Kidney epithelial cell (primary cell): ENCODE data around the gene EIF4EBP2. TPM values are rescaled to one million over a fixed set of nuclear protein-coding genes. Genes with fewer than 3 reads are reported as not detected.

Experiments used
- DNase-seq: peaks from one replicate; pipeline ENCODE4 v3.0.0-alpha.2; 2010; ENCODE audit warnings: low read depth
- H3K27me3 ChIP-seq: 2 replicates; pipeline ENCODE4 v1.6.0; 2011; ENCODE audit warnings: low read length; ENCODE audit not compliant: control insufficient read depth, insufficient read depth
- H3K36me3 ChIP-seq: 2 replicates; pipeline ENCODE4 v1.5.1; 2011; ENCODE audit warnings: low read length; ENCODE audit not compliant: control insufficient read depth, insufficient read depth
- H3K4me3 ChIP-seq: 2 replicates; pipeline ENCODE4 v1.5.1; 2011; ENCODE audit warnings: low read depth, mild to moderate bottlenecking, control low read depth, low read length
- total RNA-seq: library from RNA; depleted of rRNA; stranded (reverse); fragments of >200 nt; gene quantifications from 2 replicates; pipeline ENCODE4 v1.2.3, GENCODE V29; 2015
- TF ChIP-seq, protein P1 (sequence below): IDR thresholded peaks from 2 replicates; pipeline ENCODE4 v1.5.1; 2011; ENCODE audit warnings: mild to moderate bottlenecking, moderate library complexity, low read length, control low read depth, inconsistent platforms; ENCODE audit not compliant: insufficient read depth, poor library complexity, severe bottlenecking

The EIF4EBP2 gene
- total RNA-seq, 1 donor from 2014 or later = 34.3 TPM

DNA sequence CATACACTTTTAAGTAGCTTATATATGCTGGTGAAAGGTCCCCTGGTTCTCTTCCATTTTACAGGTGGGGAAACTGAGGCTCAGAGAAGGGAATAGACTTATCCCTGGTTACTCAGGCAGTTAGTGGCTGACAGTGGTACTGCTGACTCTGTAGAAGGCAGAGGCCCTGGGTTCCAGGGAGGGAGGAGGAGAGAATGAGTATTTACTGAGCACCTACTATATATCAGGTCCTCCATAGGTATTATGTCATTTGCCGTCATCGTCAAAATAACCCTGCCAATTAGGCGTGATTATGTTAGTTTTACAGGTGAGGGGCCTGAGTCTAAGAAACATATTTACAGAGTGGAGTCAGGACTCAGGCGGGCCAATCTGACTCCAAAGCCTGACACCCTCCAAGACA lies 61.3 kb downstream of the EIF4EBP2 start:
- no peak for DNase-seq
- TF ChIP-seq, protein P1, sequence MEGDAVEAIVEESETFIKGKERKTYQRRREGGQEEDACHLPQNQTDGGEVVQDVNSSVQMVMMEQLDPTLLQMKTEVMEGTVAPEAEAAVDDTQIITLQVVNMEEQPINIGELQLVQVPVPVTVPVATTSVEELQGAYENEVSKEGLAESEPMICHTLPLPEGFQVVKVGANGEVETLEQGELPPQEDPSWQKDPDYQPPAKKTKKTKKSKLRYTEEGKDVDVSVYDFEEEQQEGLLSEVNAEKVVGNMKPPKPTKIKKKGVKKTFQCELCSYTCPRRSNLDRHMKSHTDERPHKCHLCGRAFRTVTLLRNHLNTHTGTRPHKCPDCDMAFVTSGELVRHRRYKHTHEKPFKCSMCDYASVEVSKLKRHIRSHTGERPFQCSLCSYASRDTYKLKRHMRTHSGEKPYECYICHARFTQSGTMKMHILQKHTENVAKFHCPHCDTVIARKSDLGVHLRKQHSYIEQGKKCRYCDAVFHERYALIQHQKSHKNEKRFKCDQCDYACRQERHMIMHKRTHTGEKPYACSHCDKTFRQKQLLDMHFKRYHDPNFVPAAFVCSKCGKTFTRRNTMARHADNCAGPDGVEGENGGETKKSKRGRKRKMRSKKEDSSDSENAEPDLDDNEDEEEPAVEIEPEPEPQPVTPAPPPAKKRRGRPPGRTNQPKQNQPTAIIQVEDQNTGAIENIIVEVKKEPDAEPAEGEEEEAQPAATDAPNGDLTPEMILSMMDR = no peak
- no peak overlapping the region for H3K4me3 ChIP-seq
- peaks cover 2% of the 10 kb centered on the region for H3K27me3 ChIP-seq
- H3K36me3 ChIP-seq = no peaks in the 10 kb centered on the region

DNA sequence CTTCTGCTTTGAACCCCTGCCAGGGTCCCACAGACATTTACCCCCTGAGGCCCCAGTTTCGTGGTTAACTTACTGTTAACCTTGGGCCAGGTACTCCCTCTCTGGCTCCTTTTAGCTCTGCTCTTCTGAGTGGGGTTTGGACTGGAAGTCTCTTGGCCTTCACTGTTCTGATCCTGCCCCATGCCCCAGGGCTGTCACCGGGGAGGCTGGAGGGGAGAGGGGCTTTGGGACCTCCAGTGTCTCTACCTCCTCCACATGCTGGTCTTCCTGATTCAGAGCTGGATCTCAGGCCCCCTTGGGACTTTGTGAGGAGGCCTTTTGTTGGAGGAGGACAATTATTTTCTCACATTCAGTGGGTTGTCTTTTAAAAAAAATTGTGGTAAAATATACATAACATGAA lies 61.9 kb downstream of the EIF4EBP2 start:
- no peak for DNase-seq
- H3K4me3 ChIP-seq = no peak overlapping the region
- TF ChIP-seq, protein P1 = no peak
- peaks cover 2% of the 10 kb centered on the region for H3K27me3 ChIP-seq
- H3K36me3 ChIP-seq = no peaks in the 10 kb centered on the region

DNA sequence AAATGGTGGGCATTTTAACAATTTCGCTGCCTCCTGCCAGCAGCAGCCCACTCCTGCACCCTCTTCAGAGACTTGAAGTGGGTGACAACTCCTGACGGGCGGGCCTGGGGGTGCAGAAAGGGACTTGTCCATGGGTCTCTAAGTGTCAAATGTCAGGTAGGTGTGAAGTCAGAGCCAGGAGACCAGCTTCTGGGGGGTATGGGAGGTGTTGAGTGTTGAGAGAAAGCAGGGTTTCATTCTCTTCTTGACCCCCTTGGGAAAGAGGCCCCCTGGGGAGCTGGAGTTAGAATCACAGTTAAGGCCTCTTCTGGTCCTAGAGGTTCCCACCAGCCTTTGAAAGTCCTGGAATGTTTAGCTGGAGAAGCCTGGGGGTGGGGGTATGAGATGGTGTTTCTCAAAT lies 63.0 kb downstream of the EIF4EBP2 start:
- no peaks in the 10 kb centered on the region for H3K36me3 ChIP-seq
- TF ChIP-seq, protein P1 = no peak
- H3K27me3 ChIP-seq = peaks cover 2% of the 10 kb centered on the region
- H3K4me3 ChIP-seq = no peak overlapping the region
- DNase-seq = no peak

DNA sequence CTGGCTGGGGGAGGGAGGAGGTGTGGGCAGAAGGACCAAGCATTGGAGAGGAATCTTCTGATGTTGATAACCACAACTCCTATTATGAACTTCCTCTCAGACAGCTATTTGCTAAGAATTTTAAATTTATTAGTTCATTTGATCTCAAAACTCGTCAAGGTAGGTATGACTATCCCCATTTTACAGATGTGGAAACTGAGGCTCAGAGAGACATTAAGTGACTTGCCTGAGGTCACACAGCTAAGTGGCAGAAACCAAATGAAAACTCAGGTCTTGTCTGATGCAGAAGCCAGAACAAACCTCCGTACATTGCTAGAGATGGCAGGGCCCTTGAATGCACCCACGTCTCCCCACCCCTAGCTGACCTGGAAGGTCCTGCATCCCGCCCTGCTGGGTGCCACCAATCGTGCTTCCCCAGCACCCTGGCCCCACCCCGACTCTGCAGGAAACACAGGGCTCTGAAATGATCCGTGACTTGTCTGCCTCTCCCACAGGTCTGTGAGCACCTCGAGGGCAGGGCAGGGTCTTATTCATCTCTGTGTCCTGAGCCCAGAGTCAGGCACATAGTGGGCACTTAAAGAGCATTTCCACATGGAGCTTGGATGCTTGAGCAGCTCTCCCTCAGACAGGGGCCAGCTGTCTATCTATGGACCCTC lies 69.0 kb downstream of the EIF4EBP2 start:
- H3K4me3 ChIP-seq = no peak overlapping the region
- H3K27me3 ChIP-seq = no peaks in the 10 kb centered on the region
- no peaks in the 10 kb centered on the region for H3K36me3 ChIP-seq
- DNase-seq = no peak
- TF ChIP-seq, protein P1 = no peak

DNA sequence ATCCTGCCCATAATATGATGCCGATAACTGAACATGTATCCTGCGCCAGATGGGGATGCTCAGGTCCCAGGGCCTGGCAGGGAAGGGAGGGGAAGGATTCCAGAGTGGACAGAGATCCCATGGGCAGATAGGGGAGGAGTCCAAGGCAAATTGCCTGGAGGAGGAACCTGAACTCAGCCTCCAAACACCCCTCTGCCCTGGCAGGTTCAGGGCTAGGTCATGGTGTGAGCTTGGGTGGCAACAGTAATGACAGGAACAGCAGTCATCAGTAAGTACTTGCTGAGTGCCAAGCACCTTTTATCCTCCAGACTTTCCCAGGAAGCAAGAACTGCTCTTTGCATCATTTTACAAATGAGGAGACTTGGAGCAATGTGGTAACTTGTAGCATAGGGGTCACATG lies 70.8 kb downstream of the EIF4EBP2 start:
- no peak overlapping the region for H3K4me3 ChIP-seq
- no peaks in the 10 kb centered on the region for H3K36me3 ChIP-seq
- DNase-seq = no peak
- H3K27me3 ChIP-seq = no peaks in the 10 kb centered on the region
- TF ChIP-seq, protein P1 = no peak

DNA sequence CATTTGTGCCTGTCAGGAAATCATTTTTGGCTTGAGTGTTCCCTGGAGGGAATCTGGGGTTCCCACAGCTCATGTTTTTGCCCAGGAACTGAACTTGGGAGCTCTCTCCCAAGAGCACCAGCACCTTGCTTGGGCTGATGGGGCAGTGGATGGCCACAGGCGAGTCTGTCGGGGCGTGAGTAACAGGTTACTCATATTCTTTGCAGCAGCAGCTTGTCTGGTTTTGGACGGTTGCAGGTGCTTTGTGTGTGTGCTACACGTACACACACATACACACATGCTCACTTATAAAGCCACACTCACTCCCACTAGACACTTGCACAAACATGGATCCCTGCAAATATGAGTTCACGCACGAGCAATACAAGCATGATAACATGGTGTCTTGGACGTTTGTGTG lies 71.7 kb downstream of the EIF4EBP2 start:
- peak; percentile 70 for DNase-seq
- TF ChIP-seq, protein P1 = no peak
- Histone ChIP-seq H3K27me3 (no peaks in the 10 kb centered on the region), H3K36me3 (no peaks in the 10 kb centered on the region), H3K4me3 (no peak overlapping the region)
